Adrenal gland (tissue), 12 donors: ENCODE measurements around the gene HOXD11. TPM values are rescaled to one million over a fixed set of nuclear protein-coding genes. Genes with fewer than 3 reads are reported as not detected.

Experiments
- DNase-seq, 7 donors: peaks; one replicate each; pipeline ENCODE4 v3.0.0-alpha.2; 2019 to 2020
- H3K27ac ChIP-seq, 5 donors: fragments of 200-600 bp; sonication (generic) in 4 of 5; 1 replicate in 3 of 5; 2 replicates in 2 of 5; pipeline versions ENCODE4 v1.5.1 to v1.8.0; 2016 to 2020; ENCODE audit warnings: mild to moderate bottlenecking in 1 of 5
- H3K27me3 ChIP-seq: fragments of 200-600 bp; 2 replicates; pipeline ENCODE4 v1.8.0; 2021
- H3K36me3 ChIP-seq, 2 donors: fragments of 200-600 bp; replicated peaks in 1 of 2; 1 replicate in 1 of 2; 2 replicates in 1 of 2; pipeline versions ENCODE4 v1.5.1 to v1.8.0; 2018 to 2022
- H3K4me1 ChIP-seq, 2 donors: fragments of 200-600 bp; replicated peaks in 1 of 2; 1 replicate in 1 of 2; 2 replicates in 1 of 2; pipeline versions ENCODE4 v1.5.1 to v1.8.0; 2018 to 2021
- H3K4me3 ChIP-seq, 4 donors: fragments of 200-600 bp; sonication (generic) in 3 of 4; one replicate each; pipeline ENCODE4 v1.5.1; 2016 to 2018
- H3K9me3 ChIP-seq, 3 donors: fragments of 200-600 bp; sonication (generic) in 1 of 3; replicated peaks in 1 of 3; 1 replicate in 2 of 3; 2 replicates in 1 of 3; pipeline versions ENCODE4 v1.5.1 to v1.8.0; 2016 to 2021
- POLR2A ChIP-seq, 2 donors: fragments of 450-650 bp; IDR thresholded peaks; one replicate each; pipeline ENCODE4 v1.6.1; 2017; ENCODE audit warnings: antibody characterized with exemption in 2 of 2, mild to moderate bottlenecking in 2 of 2, moderate library complexity in 1 of 2
- WGBS, 4 donors: extraction: QIAGEN DNeasy Blood & Tissue Kit in 2 of 4; methylation state at CpG; one replicate each; pipeline versions ENCODE4 v1.1.5 to v1.1.7; 2013 to 2017; 5-methylcytosine and 5-hydroxymethylcytosine counted together
- intact Hi-C, 2 donors: fragments of 100-400 bp; cut with DNase I; formaldehyde crosslinking; loops; one replicate each; pipeline versions ENCODE4 v1.14.1 to v1.15.0; 2022 to 2023
- polyA plus RNA-seq, 3 donors: library from polyadenylated mRNA; stranded (reverse); fragments of 200-250 nt in 2 of 3; fragments of 350-450 nt in 1 of 3; fragmentation: Illumina TruSeq in 1 of 3; extraction: RNeasy Lipid Tissue Mini Kit (QIAGEN cat#74804) in 1 of 3; gene quantifications; one replicate each; pipeline ENCODE4 v1.2.3, GENCODE V29; 2013 to 2014
- total RNA-seq, 9 donors: library from RNA; depleted of rRNA in 4 of 9; stranded (reverse); fragments of >200 nt in 4 of 9; fragments of 120-200 nt in 1 of 9; fragmentation: NEBNext Ultra II Directional in 1 of 9; extraction: Animal tissue kit (Norgen Biotek cat#: 25700) in 1 of 9; gene quantifications; one replicate each; pipeline versions ENCODE4 v1.1.0 to v1.2.4, GENCODE V29; 2013 to 2023
- TF ChIP-seq, protein P1 (sequence below), 6 experiments: fragments of 450-650 bp in 4 of 6; fragments of 200-600 bp in 2 of 6; sonication (generic) in 1 of 6; IDR thresholded peaks; 1 replicate in 5 of 6; 2 replicates in 1 of 6; pipeline versions ENCODE4 v1.5.1 to v1.8.0; 2016 to 2021; ENCODE audit warnings: antibody characterized with exemption in 6 of 6, mild to moderate bottlenecking in 2 of 6, moderate library complexity in 1 of 6
- donor health status: healthy with polysubstance abuse.
- donor health status: Bipolar disorder and iron deficiency.
- donor health status: DM: yes; HTN: yes; CAD: no.
- donor health status: DM: no; HTN: no; CAD: no.
- donor health status: DM: no; HTN: no; CAD: no.
- donor health status: DM: yes; HTN: yes; CAD: no.

Gene HOXD11
- total and polyA plus RNA-seq, 12 donors, result not detected

- Histone ChIP-seq H3K9me3 (no peaks in the 10 kb centered on the region), H3K4me1 (no peaks in the 10 kb centered on the region), H3K36me3 (no peaks in the 10 kb centered on the region), H3K27ac (no peak overlapping the region), H3K27me3 (peaks cover 100% of the 10 kb centered on the region), H3K4me3 (no peak overlapping the region)
- DNase-seq, result no peak
- WGBS, 4 donors, result 47 to 59% (median 52%) methylated on average over 15 to 16 of the region's 16 CpGs
- intact Hi-C loops, result no loop called here
- TF ChIP-seq, protein P1, sequence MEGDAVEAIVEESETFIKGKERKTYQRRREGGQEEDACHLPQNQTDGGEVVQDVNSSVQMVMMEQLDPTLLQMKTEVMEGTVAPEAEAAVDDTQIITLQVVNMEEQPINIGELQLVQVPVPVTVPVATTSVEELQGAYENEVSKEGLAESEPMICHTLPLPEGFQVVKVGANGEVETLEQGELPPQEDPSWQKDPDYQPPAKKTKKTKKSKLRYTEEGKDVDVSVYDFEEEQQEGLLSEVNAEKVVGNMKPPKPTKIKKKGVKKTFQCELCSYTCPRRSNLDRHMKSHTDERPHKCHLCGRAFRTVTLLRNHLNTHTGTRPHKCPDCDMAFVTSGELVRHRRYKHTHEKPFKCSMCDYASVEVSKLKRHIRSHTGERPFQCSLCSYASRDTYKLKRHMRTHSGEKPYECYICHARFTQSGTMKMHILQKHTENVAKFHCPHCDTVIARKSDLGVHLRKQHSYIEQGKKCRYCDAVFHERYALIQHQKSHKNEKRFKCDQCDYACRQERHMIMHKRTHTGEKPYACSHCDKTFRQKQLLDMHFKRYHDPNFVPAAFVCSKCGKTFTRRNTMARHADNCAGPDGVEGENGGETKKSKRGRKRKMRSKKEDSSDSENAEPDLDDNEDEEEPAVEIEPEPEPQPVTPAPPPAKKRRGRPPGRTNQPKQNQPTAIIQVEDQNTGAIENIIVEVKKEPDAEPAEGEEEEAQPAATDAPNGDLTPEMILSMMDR (IDR thresholded peaks at IDR 0.05), result no peak
- no peak for TF ChIP-seq POLR2A (IDR thresholded peaks at IDR 0.05)
These were observed 8.0 kb downstream of the HOXD11 start for GRCh38 chr2:176114930-176115625.

DNA sequence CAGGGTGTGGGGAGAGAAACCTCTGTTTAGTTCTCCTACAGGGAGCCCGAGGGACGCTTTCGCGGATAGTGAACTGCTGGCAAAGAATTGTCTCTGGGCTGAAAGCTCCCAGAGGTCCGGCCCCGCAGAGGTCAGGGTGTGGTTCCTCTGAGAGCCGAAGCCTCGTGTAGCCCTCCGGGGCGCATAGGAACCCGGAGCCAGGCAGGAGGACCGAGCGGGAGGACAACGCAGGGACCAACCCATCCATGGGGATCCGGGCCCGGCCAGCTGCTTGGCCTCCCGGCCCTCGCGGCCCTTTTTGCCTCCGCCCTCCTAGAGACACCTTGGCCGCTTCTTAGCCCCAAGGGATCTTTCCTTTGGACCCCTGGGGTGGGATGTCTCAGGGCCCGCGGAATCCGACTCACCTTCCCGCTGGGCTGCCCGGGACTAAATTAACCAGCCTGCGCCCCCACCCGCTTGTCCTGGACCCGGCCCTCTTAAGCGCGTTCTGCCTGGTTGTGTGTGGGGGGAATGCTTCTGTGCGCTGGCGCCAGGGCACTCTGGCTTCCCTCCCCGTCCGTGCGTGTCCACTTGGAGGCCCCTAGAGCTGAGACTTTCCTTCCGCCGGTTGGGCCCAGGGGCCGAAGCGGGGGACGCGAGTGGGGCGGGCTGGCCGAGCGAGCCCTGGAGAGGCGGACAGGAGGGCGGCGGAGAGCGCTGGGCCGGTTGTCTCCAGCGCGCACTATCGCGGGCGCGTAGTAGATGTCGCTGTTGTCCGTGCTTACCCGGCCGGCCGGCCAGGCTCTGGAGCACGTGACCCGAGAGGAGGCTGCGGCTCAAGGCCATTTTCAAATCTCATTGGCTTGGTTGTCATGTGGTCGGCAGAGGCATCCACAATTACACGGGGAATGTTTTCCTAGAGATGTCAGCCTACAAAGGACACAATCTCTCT, 9.1 kb downstream of the HOXD11 start, which contains the start of gene HOXD10:
HOXD10 (plus strand) TSS at position 896 of the 931 bp plus-strand sequence. CDS start 56 bp downstream, outside the sequence.
- DNase-seq, result peak in 3 of 7 donors; percentile 46 to 63 (median 49)
- Histone ChIP-seq H3K4me1 (no peaks in the 10 kb centered on the region), H3K36me3 (no peaks in the 10 kb centered on the region), H3K9me3 (no peaks in the 10 kb centered on the region), H3K27ac (no peak within 1 kb of the TSS), H3K4me3 (peak within 1 kb of the TSS in 1 of 4 donors; percentile 12), H3K27me3 (peaks cover 95% of the 10 kb centered on the region)
- 17 to 38% (median 20%) methylated on average over 14 to 66 of the region's 66 CpGs for WGBS, 4 donors
- intact Hi-C loops, result no loop called here
- TF ChIP-seq, protein P1 (IDR thresholded peaks at IDR 0.05), result peak in 3 of 6 experiments; percentile 4 to 24 (median 6)
- no peak for TF ChIP-seq POLR2A (IDR thresholded peaks at IDR 0.05)

- intact Hi-C loops, result no loop called here
- Histone ChIP-seq H3K27me3 (peaks cover 91% of the 10 kb centered on the region), H3K4me3 (no peak overlapping the region), H3K27ac (no peak overlapping the region), H3K36me3 (no peaks in the 10 kb centered on the region), H3K4me1 (peaks cover 0 to 8% of the 10 kb centered on the region in 2 donors), H3K9me3 (no peaks in the 10 kb centered on the region)
- TF ChIP-seq, protein P1 (IDR thresholded peaks at IDR 0.05), result no peak
- no peak for TF ChIP-seq POLR2A (IDR thresholded peaks at IDR 0.05)
- no peak for DNase-seq
- WGBS, 4 donors, result 26 to 40% (median 32%) methylated on average over 25 to 40 of the region's 40 CpGs
These were observed 10.2 kb downstream of the HOXD11 start for GRCh38 chr2:176117162-176117822.
